SK-N-SH (cell line): ENCODE results near the gene CSPG4. TPM values are rescaled to one million over a fixed set of nuclear protein-coding genes. Genes with fewer than 3 reads are reported as not detected.

Experiments
- CTCF ChIA-PET: fragments of 300-600, 350-600 bp; formaldehyde crosslinking; extraction: SDS; loops from one replicate; lab custom pipeline; 2021; lab: Yijun Ruan, JAX
- POLR2A ChIA-PET: fragments of 350-600 bp; sonication (Branson Sonifier 250); formaldehyde crosslinking; extraction: SDS; loops from one replicate; lab custom pipeline; 2020; ENCODE audit warnings: antibody characterized with exemption, inconsistent platforms; lab: Yijun Ruan, JAX
- DNase-seq: peaks from one replicate; pipeline ENCODE4 v3.0.0; 2012
- H2AFZ ChIP-seq: fragments of 200-600 bp; sonication (generic); 2 replicates; pipeline ENCODE4 v1.8.1; 2016; ENCODE audit warnings: antibody characterized with exemption, mild to moderate bottlenecking, low read depth
- H3F3A ChIP-seq: fragments of 200-600 bp; sonication (generic); replicated peaks from 2 replicates; pipeline ENCODE3; 2016; ENCODE audit warnings: antibody characterized with exemption, mild to moderate bottlenecking; ENCODE audit not compliant: insufficient read depth
- H3K27ac ChIP-seq, 2 experiments: fragments of 200-500 bp in 1 of 2; fragments of 200-600 bp in 1 of 2; sonication (Bioruptor generic) in 1 of 2; sonication (generic), shearing (Covaris generic) in 1 of 2; 2 replicates each; pipeline versions ENCODE4 v1.5.1 to v1.6.1; 2014 to 2016; ENCODE audit warnings: low read depth in 2 of 2, inconsistent platforms in 1 of 2, low read length in 1 of 2, mild to moderate bottlenecking in 1 of 2, mixed read lengths in 1 of 2
- H3K27me3 ChIP-seq: fragments of 200-600 bp; sonication (generic), shearing (Covaris generic); 2 replicates; pipeline ENCODE4 v1.6.1; 2016; ENCODE audit warnings: mixed run types; ENCODE audit not compliant: insufficient read depth
- H3K36me3 ChIP-seq, 2 experiments: fragments of 200-500 bp in 1 of 2; fragments of 200-600 bp in 1 of 2; sonication (Bioruptor generic) in 1 of 2; sonication (generic) in 1 of 2; replicated peaks in 1 of 2; 2 replicates each; pipeline versions ENCODE3 to v1.5.1; 2014 to 2016; ENCODE audit warnings: low read length in 1 of 2, mild to moderate bottlenecking in 1 of 2; ENCODE audit not compliant: insufficient read depth in 2 of 2, control insufficient read depth in 1 of 2
- H3K4me1 ChIP-seq, 2 experiments: fragments of 200-500 bp in 1 of 2; fragments of 200-600 bp in 1 of 2; sonication (Bioruptor generic) in 1 of 2; sonication (generic), shearing (Covaris generic) in 1 of 2; 2 replicates each; pipeline versions ENCODE4 v1.5.1 to v1.6.1; 2014 to 2016; ENCODE audit warnings: low read depth in 1 of 2, low read length in 1 of 2, mixed run types in 1 of 2; ENCODE audit not compliant: insufficient read depth in 2 of 2, control insufficient read depth in 1 of 2
- H3K4me2 ChIP-seq: fragments of 200-600 bp; sonication (generic), shearing (Covaris generic); 2 replicates; pipeline ENCODE4 v1.6.1; 2017; ENCODE audit warnings: mixed run types
- H3K4me3 ChIP-seq, 2 experiments: fragments of 200-500 bp in 1 of 2; fragments of 200-600 bp in 1 of 2; sonication (Bioruptor generic) in 1 of 2; sonication (generic), shearing (Covaris generic) in 1 of 2; 2 replicates each; pipeline versions ENCODE4 v1.5.1 to v1.8.1; 2014 to 2016; ENCODE audit warnings: low read depth in 2 of 2, inconsistent platforms in 1 of 2, low read length in 1 of 2, mild to moderate bottlenecking in 1 of 2, mixed read lengths in 1 of 2, moderate library complexity in 1 of 2
- H3K79me2 ChIP-seq: fragments of 200-600 bp; sonication (generic); 2 replicates; pipeline ENCODE4 v1.8.1; 2017; ENCODE audit warnings: mild to moderate bottlenecking; ENCODE audit not compliant: insufficient read depth
- H3K9ac ChIP-seq: fragments of 200-600 bp; sonication (generic); 2 replicates; pipeline ENCODE4 v1.6.1; 2017; ENCODE audit warnings: mixed run types
- H3K9me2 ChIP-seq: fragments of 200-600 bp; sonication (generic); 2 replicates; pipeline ENCODE4 v1.6.1; 2017; ENCODE audit warnings: mixed run types
- H3K9me3 ChIP-seq: fragments of 200-600 bp; sonication (generic); 2 replicates; pipeline ENCODE4 v1.6.1; 2017; ENCODE audit warnings: mixed run types, mild to moderate bottlenecking, moderate library complexity
- H4K20me1 ChIP-seq: fragments of 200-600 bp; sonication (generic); 2 replicates; pipeline ENCODE4 v1.6.1; 2017; ENCODE audit warnings: mild to moderate bottlenecking, mixed run types; ENCODE audit not compliant: insufficient read depth
- CHD2 ChIP-seq: fragments of 150-350 bp; IDR thresholded peaks from 2 replicates; pipeline ENCODE4 v1.6.1; 2018; ENCODE audit warnings: low read length; ENCODE audit not compliant: partially characterized antibody
- ELF1 ChIP-seq: IDR thresholded peaks from 2 replicates; pipeline ENCODE4 v1.4.0; 2012
- FOSL2 ChIP-seq: IDR thresholded peaks from 2 replicates; pipeline ENCODE4 v1.4.0; 2012; ENCODE audit warnings: low read depth, mild to moderate bottlenecking, moderate library complexity, borderline replicate concordance
- GABPA ChIP-seq: IDR thresholded peaks from 2 replicates; pipeline ENCODE4 v1.4.0; 2012; ENCODE audit warnings: low read depth, mild to moderate bottlenecking
- GATA2 ChIP-seq: sonication (generic); formaldehyde crosslinking; IDR thresholded peaks from 2 replicates; pipeline ENCODE4 v1.5.0; 2020; ENCODE audit warnings: mild to moderate bottlenecking, missing genetic modification reagents
- JUND ChIP-seq: IDR thresholded peaks from 2 replicates; pipeline ENCODE4 v1.4.0; 2012
- MXI1 ChIP-seq: IDR thresholded peaks from 2 replicates; pipeline ENCODE4 v1.6.1; 2012; ENCODE audit warnings: mild to moderate bottlenecking, low read depth, low read length, improper control_type of control experiment
- NRF1 ChIP-seq: IDR thresholded peaks from 2 replicates; pipeline ENCODE4 v1.6.1; 2012; ENCODE audit warnings: low read depth, mild to moderate bottlenecking, low read length
- RAD21 ChIP-seq: IDR thresholded peaks from 2 replicates; pipeline ENCODE4 v1.6.1; 2012; ENCODE audit warnings: mild to moderate bottlenecking, low read length
- RCOR1 ChIP-seq: fragments of 150-350 bp; IDR thresholded peaks from 2 replicates; pipeline ENCODE4 v1.6.1; 2017; ENCODE audit warnings: antibody characterized with exemption, low read length
- RXRA ChIP-seq: IDR thresholded peaks from 2 replicates; pipeline ENCODE4 v1.4.0; 2012; ENCODE audit warnings: low read depth, mild to moderate bottlenecking, borderline replicate concordance
- TCF12 ChIP-seq: IDR thresholded peaks from 2 replicates; pipeline ENCODE4 v1.4.0; 2012
- TEAD4 ChIP-seq: IDR thresholded peaks from 2 replicates; pipeline ENCODE4 v1.4.0; 2012; ENCODE audit warnings: mild to moderate bottlenecking, borderline replicate concordance; ENCODE audit not compliant: insufficient read depth
- WGBS: methylation state at CpG from one replicate; pipeline ENCODE4 v1.1.6; 2017; ENCODE audit warnings: low lambda C conversion rate; 5-methylcytosine and 5-hydroxymethylcytosine counted together
- polyA plus RNA-seq, 3 experiments: library from polyadenylated mRNA; depleted of rRNA; stranded (reverse); fragments of >200 nt; gene quantifications; 2 replicates each; pipeline ENCODE4 v1.2.3, GENCODE V29; 2012
- TF ChIP-seq, protein P1 (sequence below): IDR thresholded peaks from 2 replicates; pipeline ENCODE4 v1.4.0; 2012; ENCODE audit warnings: low read depth, borderline replicate concordance
- TF ChIP-seq, protein P2 (sequence below): IDR thresholded peaks from 2 replicates; pipeline ENCODE4 v1.6.1; 2012; ENCODE audit warnings: mild to moderate bottlenecking, low read depth, low read length, moderate library complexity
- TF ChIP-seq, protein P3 (sequence below): fragments of 150-350 bp; IDR thresholded peaks from 2 replicates; pipeline ENCODE4 v1.6.1; 2016; ENCODE audit warnings: mild to moderate bottlenecking, low read depth, low read length
- TF ChIP-seq, protein P4 (sequence below): fragments of 150-350 bp; IDR thresholded peaks from 2 replicates; pipeline ENCODE4 v1.6.1; 2017; ENCODE audit warnings: antibody characterized with exemption, low read length, low read depth, borderline replicate concordance

Gene CSPG4
- polyA plus RNA-seq, 1 of the 3 experiments (the other 2 are of a cell fraction) = 0.35 TPM

DNA sequence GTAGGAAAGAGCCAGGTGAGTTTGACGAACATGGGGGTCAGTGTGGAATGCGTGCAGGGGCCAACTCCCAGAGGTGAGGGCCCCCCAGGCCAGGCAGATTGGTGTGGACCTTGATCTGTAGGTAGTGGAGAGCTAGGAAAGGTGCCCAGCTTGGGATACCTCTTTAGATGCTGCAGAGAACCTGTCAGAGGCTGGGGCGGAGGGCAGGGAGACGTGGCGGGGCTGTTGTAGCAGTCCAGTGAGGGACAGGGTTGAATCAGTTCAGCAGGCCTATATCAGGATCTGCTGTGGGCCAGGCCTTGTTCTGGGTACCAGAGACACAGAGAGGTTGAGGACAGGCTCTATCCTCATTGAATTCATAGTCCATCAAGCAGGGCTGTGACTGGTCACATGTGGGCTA lies 56.3 kb downstream of the CSPG4 start:
- H3K27ac ChIP-seq = no peak overlapping the region
- POLR2A ChIA-PET = no interaction called here
- H3K9me3 ChIP-seq = no peaks in the 10 kb centered on the region

More for the DNA sequence above, 56.3 kb downstream of the CSPG4 start:
- 98% methylated on average over 5 of the region's 5 CpGs for WGBS
- H4K20me1 ChIP-seq = peaks cover 50% of the 10 kb centered on the region
- no peak for TF ChIP-seq FOSL2
- TF ChIP-seq GATA2 = no peak
- no peak for TF ChIP-seq JUND
- no peak for TF ChIP-seq NRF1
- TF ChIP-seq, protein P1, sequence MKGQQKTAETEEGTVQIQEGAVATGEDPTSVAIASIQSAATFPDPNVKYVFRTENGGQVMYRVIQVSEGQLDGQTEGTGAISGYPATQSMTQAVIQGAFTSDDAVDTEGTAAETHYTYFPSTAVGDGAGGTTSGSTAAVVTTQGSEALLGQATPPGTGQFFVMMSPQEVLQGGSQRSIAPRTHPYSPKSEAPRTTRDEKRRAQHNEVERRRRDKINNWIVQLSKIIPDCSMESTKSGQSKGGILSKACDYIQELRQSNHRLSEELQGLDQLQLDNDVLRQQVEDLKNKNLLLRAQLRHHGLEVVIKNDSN = no peak
- no peak for TF ChIP-seq TCF12
- TF ChIP-seq, protein P2, sequence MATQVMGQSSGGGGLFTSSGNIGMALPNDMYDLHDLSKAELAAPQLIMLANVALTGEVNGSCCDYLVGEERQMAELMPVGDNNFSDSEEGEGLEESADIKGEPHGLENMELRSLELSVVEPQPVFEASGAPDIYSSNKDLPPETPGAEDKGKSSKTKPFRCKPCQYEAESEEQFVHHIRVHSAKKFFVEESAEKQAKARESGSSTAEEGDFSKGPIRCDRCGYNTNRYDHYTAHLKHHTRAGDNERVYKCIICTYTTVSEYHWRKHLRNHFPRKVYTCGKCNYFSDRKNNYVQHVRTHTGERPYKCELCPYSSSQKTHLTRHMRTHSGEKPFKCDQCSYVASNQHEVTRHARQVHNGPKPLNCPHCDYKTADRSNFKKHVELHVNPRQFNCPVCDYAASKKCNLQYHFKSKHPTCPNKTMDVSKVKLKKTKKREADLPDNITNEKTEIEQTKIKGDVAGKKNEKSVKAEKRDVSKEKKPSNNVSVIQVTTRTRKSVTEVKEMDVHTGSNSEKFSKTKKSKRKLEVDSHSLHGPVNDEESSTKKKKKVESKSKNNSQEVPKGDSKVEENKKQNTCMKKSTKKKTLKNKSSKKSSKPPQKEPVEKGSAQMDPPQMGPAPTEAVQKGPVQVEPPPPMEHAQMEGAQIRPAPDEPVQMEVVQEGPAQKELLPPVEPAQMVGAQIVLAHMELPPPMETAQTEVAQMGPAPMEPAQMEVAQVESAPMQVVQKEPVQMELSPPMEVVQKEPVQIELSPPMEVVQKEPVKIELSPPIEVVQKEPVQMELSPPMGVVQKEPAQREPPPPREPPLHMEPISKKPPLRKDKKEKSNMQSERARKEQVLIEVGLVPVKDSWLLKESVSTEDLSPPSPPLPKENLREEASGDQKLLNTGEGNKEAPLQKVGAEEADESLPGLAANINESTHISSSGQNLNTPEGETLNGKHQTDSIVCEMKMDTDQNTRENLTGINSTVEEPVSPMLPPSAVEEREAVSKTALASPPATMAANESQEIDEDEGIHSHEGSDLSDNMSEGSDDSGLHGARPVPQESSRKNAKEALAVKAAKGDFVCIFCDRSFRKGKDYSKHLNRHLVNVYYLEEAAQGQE = no peak
- TF ChIP-seq RAD21 = no peak
- TF ChIP-seq, protein P3, sequence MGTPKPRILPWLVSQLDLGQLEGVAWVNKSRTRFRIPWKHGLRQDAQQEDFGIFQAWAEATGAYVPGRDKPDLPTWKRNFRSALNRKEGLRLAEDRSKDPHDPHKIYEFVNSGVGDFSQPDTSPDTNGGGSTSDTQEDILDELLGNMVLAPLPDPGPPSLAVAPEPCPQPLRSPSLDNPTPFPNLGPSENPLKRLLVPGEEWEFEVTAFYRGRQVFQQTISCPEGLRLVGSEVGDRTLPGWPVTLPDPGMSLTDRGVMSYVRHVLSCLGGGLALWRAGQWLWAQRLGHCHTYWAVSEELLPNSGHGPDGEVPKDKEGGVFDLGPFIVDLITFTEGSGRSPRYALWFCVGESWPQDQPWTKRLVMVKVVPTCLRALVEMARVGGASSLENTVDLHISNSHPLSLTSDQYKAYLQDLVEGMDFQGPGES = no peak
- no peak for TF ChIP-seq ELF1
- TF ChIP-seq RXRA = no peak
- no peak for TF ChIP-seq TEAD4
- no peak for TF ChIP-seq MXI1
- TF ChIP-seq GABPA = no peak
- no peak for TF ChIP-seq RCOR1
- TF ChIP-seq, protein P4, sequence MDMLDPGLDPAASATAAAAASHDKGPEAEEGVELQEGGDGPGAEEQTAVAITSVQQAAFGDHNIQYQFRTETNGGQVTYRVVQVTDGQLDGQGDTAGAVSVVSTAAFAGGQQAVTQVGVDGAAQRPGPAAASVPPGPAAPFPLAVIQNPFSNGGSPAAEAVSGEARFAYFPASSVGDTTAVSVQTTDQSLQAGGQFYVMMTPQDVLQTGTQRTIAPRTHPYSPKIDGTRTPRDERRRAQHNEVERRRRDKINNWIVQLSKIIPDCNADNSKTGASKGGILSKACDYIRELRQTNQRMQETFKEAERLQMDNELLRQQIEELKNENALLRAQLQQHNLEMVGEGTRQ = no peak
- no peak for TF ChIP-seq CHD2
- TF ChIP-seq, all 33 proteins: peak for 0
- no peaks in the 10 kb centered on the region for H3K9me2 ChIP-seq
- no peaks in the 10 kb centered on the region for H3K27me3 ChIP-seq
- no peak overlapping the region for H2AFZ ChIP-seq
- CTCF ChIA-PET = no interaction called here
- H3K36me3 ChIP-seq = peaks cover 0 to 11% of the 10 kb centered on the region in 2 experiments
- peaks cover 12% of the 10 kb centered on the region for H3F3A ChIP-seq
- peaks cover 61% of the 10 kb centered on the region for H3K79me2 ChIP-seq
- no peak for DNase-seq
- no peak overlapping the region for H3K4me2 ChIP-seq
- H3K4me3 ChIP-seq = no peak overlapping the region
- no peak overlapping the region for H3K9ac ChIP-seq
- H3K4me1 ChIP-seq = peaks cover 9 to 44% of the 10 kb centered on the region in 2 experiments; a peak in 3 of 4 replicates
